Measurements from ENCODE around the gene ATRIP. TPM values are rescaled to one million over a fixed set of nuclear protein-coding genes. Genes with fewer than 3 reads are reported as not detected.

The ATRIP gene
- total RNA-seq, 1 experiment from 2014 or later = 8.5 TPM

DNA sequence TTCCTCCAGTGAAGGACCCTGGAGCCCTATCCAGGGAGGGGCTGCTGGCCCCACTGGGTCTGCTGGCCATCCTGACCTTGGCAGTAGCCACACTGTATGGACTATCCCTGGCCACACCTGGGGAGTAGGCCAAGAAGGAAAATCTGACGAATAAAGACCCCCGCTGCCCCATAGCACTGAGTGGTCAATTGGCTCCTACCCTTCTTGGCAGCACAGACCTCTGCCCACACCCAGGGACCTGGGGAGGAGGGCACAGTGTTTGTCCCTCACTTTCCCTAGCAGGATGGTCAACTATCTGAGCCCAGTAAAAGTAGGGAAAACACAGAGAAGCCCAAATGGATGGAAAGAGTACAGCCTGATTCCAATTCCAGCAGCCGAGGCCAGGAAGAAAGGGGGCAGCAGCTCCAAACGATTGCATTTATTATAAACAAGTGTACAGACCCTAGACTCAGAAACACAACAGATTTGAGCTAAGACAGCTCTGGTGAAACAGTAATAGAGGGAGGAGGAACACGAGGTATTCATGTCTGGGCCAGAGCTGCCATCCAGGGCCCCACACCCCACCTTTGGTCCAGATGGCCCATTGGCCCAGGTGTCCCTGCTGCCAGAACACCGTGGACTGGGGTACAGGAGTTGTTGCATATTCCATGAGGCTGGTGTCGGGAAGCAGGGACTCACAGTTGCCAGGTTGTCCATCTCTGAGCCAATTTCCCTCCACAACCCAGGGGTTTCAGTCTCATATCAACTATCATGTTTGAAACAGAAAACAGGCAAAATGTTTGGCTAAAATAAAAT is 21.1 kb downstream of the ATRIP start:
- BruUV-seq (replicated peaks) = no TSS peak
- CTCF ChIA-PET = interaction anchor here (1.3 kb wide), 1 partner anchor 40 kb away, joined by 4 read pairs; no protein-coding TSS in a partner anchor
- Histone ChIP-seq H4K20me1 (ENCODE audit: insufficient read depth) (no peaks in the 10 kb centered on the region), H3K27ac (no peak overlapping the region), H3K4me3 (no peak overlapping the region), H3K9me2 (ENCODE audit: insufficient read depth) (no peaks in the 10 kb centered on the region), H3K36me3 (ENCODE audit: low read depth) (no peaks in the 10 kb centered on the region), H3F3A (ENCODE audit: insufficient read depth, low read depth) (peaks cover 5% of the 10 kb centered on the region; the same call in 1 of the 2 replicates), H3K27me3 (ENCODE audit: insufficient read depth, low read depth) (no peaks in the 10 kb centered on the region), H3K4me1 (replicated peaks; ENCODE audit: insufficient read depth) (peaks cover 26% of the 10 kb centered on the region), H3K79me2 (ENCODE audit: low read depth) (peaks cover 34% of the 10 kb centered on the region), H3K4me2 (peak overlapping the region; percentile 93), H3K9me3 (ENCODE audit: insufficient read depth, low read depth) (no peaks in the 10 kb centered on the region), H2AFZ (no peak overlapping the region)
- POLR2A ChIA-PET (ENCODE audit: unreplicated experiment) = no interaction called here
- no peak for DNase-seq
- TF ChIP-seq EZH2 (IDR thresholded peaks at IDR 0.05; ENCODE audit: low read depth) = no peak
- TF ChIP-seq, protein P1, sequence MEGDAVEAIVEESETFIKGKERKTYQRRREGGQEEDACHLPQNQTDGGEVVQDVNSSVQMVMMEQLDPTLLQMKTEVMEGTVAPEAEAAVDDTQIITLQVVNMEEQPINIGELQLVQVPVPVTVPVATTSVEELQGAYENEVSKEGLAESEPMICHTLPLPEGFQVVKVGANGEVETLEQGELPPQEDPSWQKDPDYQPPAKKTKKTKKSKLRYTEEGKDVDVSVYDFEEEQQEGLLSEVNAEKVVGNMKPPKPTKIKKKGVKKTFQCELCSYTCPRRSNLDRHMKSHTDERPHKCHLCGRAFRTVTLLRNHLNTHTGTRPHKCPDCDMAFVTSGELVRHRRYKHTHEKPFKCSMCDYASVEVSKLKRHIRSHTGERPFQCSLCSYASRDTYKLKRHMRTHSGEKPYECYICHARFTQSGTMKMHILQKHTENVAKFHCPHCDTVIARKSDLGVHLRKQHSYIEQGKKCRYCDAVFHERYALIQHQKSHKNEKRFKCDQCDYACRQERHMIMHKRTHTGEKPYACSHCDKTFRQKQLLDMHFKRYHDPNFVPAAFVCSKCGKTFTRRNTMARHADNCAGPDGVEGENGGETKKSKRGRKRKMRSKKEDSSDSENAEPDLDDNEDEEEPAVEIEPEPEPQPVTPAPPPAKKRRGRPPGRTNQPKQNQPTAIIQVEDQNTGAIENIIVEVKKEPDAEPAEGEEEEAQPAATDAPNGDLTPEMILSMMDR (conservative IDR thresholded peaks at IDR 0.05) = no peak
- intact Hi-C loops (cut with micrococcal nuclease; ENCODE audit: unreplicated experiment) = loop anchor here (5.0 kb wide), 1 partner anchor 130 kb away; the partner anchor contains the start of gene COL7A1

DNA sequence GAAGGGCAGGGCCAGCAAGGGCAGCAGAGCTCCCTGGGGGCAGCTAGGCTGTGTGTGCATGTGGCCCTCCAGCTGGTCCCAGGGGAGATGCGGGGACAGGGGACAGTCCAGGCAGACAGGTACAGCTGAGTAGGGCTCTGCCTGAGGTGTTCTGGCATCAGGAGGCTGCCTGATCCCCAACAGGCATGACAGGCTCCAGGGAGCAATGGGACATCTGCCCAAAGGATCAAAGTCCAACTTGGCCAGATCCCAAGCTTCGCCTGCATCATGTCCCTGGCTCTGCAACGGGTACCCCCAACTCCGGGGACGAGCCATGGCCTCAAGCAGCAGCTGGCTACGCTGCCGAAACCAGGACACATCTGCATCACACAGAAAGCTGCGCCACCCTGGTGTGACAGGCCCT is 21.8 kb downstream of the ATRIP start:
- no peaks in the 10 kb centered on the region for H3K36me3 ChIP-seq (ENCODE audit: low read depth)
- H3K4me1 ChIP-seq (replicated peaks; ENCODE audit: insufficient read depth) = peaks cover 28% of the 10 kb centered on the region
- H3K9me3 ChIP-seq (ENCODE audit: insufficient read depth, low read depth) = no peaks in the 10 kb centered on the region
- TF ChIP-seq, protein P1 (conservative IDR thresholded peaks at IDR 0.05) = no peak
- TF ChIP-seq EZH2 (IDR thresholded peaks at IDR 0.05; ENCODE audit: low read depth) = no peak
- CTCF ChIA-PET = no interaction called here
- POLR2A ChIA-PET (ENCODE audit: unreplicated experiment) = no interaction called here
- H3K4me3 ChIP-seq = no peak overlapping the region
- BruUV-seq (replicated peaks) = no TSS peak
- no peaks in the 10 kb centered on the region for H3K9me2 ChIP-seq (ENCODE audit: insufficient read depth)
- H3K27me3 ChIP-seq (ENCODE audit: insufficient read depth, low read depth) = no peaks in the 10 kb centered on the region
- intact Hi-C loops (cut with micrococcal nuclease; ENCODE audit: unreplicated experiment) = loop anchor here (5.0 kb wide), 1 partner anchor 129 kb away; the partner anchor contains the start of gene COL7A1
- H4K20me1 ChIP-seq (ENCODE audit: insufficient read depth) = no peaks in the 10 kb centered on the region
- peaks cover 7% of the 10 kb centered on the region; the same call in 1 of the 2 replicates for H3F3A ChIP-seq (ENCODE audit: insufficient read depth, low read depth)
- no peak for DNase-seq
- H3K27ac ChIP-seq = no peak overlapping the region
- no peak overlapping the region for H3K4me2 ChIP-seq
- peaks cover 34% of the 10 kb centered on the region for H3K79me2 ChIP-seq (ENCODE audit: low read depth)
- H2AFZ ChIP-seq = no peak overlapping the region

DNA sequence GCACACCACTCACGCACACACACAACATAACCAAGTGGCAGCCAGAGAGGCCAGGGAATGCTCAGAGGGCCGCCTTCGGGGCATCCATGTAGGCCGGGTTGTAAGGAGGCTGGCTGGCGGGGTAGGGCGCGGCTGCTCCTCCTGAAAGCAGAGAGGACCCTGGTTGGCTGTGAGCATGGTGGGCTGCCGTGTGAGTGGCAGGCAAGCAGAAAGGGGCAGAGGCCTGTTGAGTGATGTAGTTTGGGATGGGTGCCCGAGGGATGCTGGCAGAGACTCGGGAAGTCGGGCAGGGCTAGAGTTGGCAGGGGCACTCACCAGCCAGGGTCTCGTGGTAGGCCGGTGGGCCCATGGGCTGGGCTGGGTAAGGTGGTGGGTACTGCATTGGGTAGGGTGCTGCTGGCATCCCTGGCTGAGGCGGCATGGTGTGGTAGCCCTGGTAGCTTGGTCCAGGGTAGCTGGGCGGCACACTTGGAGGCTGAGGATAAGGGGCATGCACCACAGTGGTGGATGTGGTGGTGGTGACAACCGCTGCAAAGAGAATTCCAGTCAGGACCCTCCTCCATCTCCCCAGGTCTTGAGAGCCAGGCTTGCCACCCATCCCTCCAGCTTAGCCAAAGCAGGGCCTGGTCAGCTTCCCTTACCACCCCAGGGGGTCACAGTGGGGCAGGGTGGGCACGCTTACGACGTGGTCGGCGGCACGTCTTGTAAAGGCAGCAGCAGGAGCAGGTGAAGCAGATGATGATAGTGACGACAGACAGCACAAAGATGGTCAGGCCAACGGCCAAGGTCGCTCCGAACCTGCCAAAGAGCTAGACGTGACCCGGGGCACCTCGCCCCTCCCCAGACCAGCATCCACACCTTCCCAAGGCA is 22.7 kb downstream of the ATRIP start:
- ChIA-PET POLR2A (ENCODE audit: unreplicated experiment) (interaction anchor here (0.6 kb wide), 1 partner anchor 812 kb away, joined by 10 read pairs; no protein-coding TSS in a partner anchor), CTCF (no interaction called here)
- no peak overlapping the region for H3K4me2 ChIP-seq
- DNase-seq = no peak
- H3K27ac ChIP-seq = no peak overlapping the region
- no peak overlapping the region for H2AFZ ChIP-seq
- no peak overlapping the region for H3K4me3 ChIP-seq
- peaks cover 12% of the 10 kb centered on the region; the same call in 1 of the 2 replicates for H3F3A ChIP-seq (ENCODE audit: insufficient read depth, low read depth)
- no TSS peak for BruUV-seq (replicated peaks)
- intact Hi-C loops (cut with micrococcal nuclease; ENCODE audit: unreplicated experiment) = loop anchor here (5.0 kb wide), 1 partner anchor 128 kb away; the partner anchor contains the start of gene COL7A1
- H4K20me1 ChIP-seq (ENCODE audit: insufficient read depth) = no peaks in the 10 kb centered on the region
- no peaks in the 10 kb centered on the region for H3K27me3 ChIP-seq (ENCODE audit: insufficient read depth, low read depth)
- H3K79me2 ChIP-seq (ENCODE audit: low read depth) = peaks cover 34% of the 10 kb centered on the region
- H3K9me3 ChIP-seq (ENCODE audit: insufficient read depth, low read depth) = no peaks in the 10 kb centered on the region
- TF ChIP-seq EZH2 (IDR thresholded peaks at IDR 0.05; ENCODE audit: low read depth) = no peak
- TF ChIP-seq, protein P1 (conservative IDR thresholded peaks at IDR 0.05) = no peak
- H3K36me3 ChIP-seq (ENCODE audit: low read depth) = no peaks in the 10 kb centered on the region
- H3K4me1 ChIP-seq (replicated peaks; ENCODE audit: insufficient read depth) = peaks cover 33% of the 10 kb centered on the region
- no peaks in the 10 kb centered on the region for H3K9me2 ChIP-seq (ENCODE audit: insufficient read depth)
